H1 (cell line): ENCODE results near the gene SLC7A10. TPM values are rescaled to one million over a fixed set of nuclear protein-coding genes. Genes with fewer than 3 reads are reported as not detected.

Experiments used
- CTCF ChIA-PET: fragments of 300-600 bp; sonication (Branson Sonifier 250); formaldehyde crosslinking; loops from one replicate; lab custom pipeline; 2021; ENCODE audit not compliant: partially characterized antibody; lab: Charles Lee
- POLR2A ChIA-PET: fragments of 300-600 bp; sonication (Branson Sonifier 250); formaldehyde crosslinking; loops from one replicate; lab custom pipeline; 2021; ENCODE audit warnings: inconsistent platforms; ENCODE audit not compliant: partially characterized antibody; lab: Charles Lee
- DNase-seq, 2 experiments: peaks; one replicate each; pipeline versions ENCODE4 v3.0.0 to v3.0.0-alpha.2; 2010 to 2022; ENCODE audit warnings: low spot score in 2 of 2, low read depth in 1 of 2, mixed read lengths in 1 of 2
- FAIRE-seq: peaks from 2 replicates; lab custom pipeline; 2011; peaks lifted over from hg19 to GRCh38; lab: Jason Lieb, UNC
- H2AFZ ChIP-seq: 2 replicates; pipeline ENCODE4 v1.8.1; 2012; ENCODE audit warnings: low read length, inconsistent platforms
- H2AK5ac ChIP-seq: 2 replicates; pipeline ENCODE4 v1.6.1; 2013; ENCODE audit warnings: low read depth, low read length
- H2BK120ac ChIP-seq: replicated peaks from 2 replicates; pipeline ENCODE3; 2013; ENCODE audit warnings: low read depth, low read length, inconsistent platforms
- H2BK12ac ChIP-seq: 2 replicates; pipeline ENCODE4 v1.6.1; 2013; ENCODE audit warnings: low read depth, low read length
- H2BK15ac ChIP-seq: 2 replicates; pipeline ENCODE4 v1.6.1; 2013; ENCODE audit warnings: low read length
- H2BK20ac ChIP-seq: 2 replicates; pipeline ENCODE4 v1.6.1; 2013; ENCODE audit warnings: low read length
- H2BK5ac ChIP-seq: 2 replicates; pipeline ENCODE4 v1.6.1; 2013; ENCODE audit warnings: low read depth, low read length
- H3K14ac ChIP-seq: 2 replicates; pipeline ENCODE4 v1.6.1; 2013; ENCODE audit warnings: inconsistent platforms; ENCODE audit not compliant: insufficient read length
- H3K18ac ChIP-seq: 2 replicates; pipeline ENCODE4 v1.6.1; 2013; ENCODE audit warnings: low read length; ENCODE audit errors: extremely low read depth
- H3K23ac ChIP-seq: 2 replicates; pipeline ENCODE4 v1.6.1; 2013; ENCODE audit warnings: inconsistent platforms; ENCODE audit not compliant: insufficient read length
- H3K23me2 ChIP-seq: 2 replicates; pipeline ENCODE4 v1.6.1; 2013; ENCODE audit warnings: low read depth, low read length
- H3K27ac ChIP-seq: 2 replicates; pipeline ENCODE4 v1.6.1; 2011; ENCODE audit warnings: low read depth, low read length, inconsistent platforms
- H3K27me3 ChIP-seq, 4 experiments: replicated peaks in 1 of 4; 1 replicate in 1 of 4; 2 replicates in 3 of 4; pipeline versions ENCODE4 v1.6.1 to v1.8.1; 2011 to 2013; ENCODE audit warnings: low read length in 3 of 4, mild to moderate bottlenecking in 3 of 4, inconsistent platforms in 2 of 4, mixed read lengths in 2 of 4, moderate library complexity in 1 of 4; ENCODE audit not compliant: control insufficient read depth in 3 of 4, insufficient read depth in 3 of 4; ENCODE audit errors: extremely low read depth in 1 of 4
- H3K36me3 ChIP-seq, 4 experiments: 2 replicates each; pipeline versions ENCODE4 v1.6.1 to v1.8.1; 2011 to 2013; ENCODE audit warnings: mild to moderate bottlenecking in 4 of 4, low read length in 3 of 4, moderate library complexity in 2 of 4, control low read depth in 1 of 4, inconsistent platforms in 1 of 4; ENCODE audit not compliant: insufficient read depth in 4 of 4, control insufficient read depth in 2 of 4
- H3K4ac ChIP-seq: replicated peaks from 2 replicates; pipeline ENCODE3; 2013; ENCODE audit warnings: low read length, low read depth, mixed read lengths, inconsistent platforms; ENCODE audit not compliant: insufficient read length
- H3K4me1 ChIP-seq, 4 experiments: replicated peaks in 1 of 4; 1 replicate in 1 of 4; 2 replicates in 3 of 4; pipeline versions ENCODE4 v1.6.1 to v1.8.1; 2011 to 2013; ENCODE audit warnings: low read length in 3 of 4, inconsistent platforms in 2 of 4, mixed read lengths in 1 of 4; ENCODE audit not compliant: insufficient read depth in 4 of 4, control insufficient read depth in 3 of 4
- H3K4me2 ChIP-seq, 2 experiments: 2 replicates each; pipeline versions ENCODE4 v1.6.1 to v1.8.1; 2011 to 2013; ENCODE audit warnings: low read depth in 2 of 2, low read length in 2 of 2, control low read depth in 1 of 2, inconsistent platforms in 1 of 2, mild to moderate bottlenecking in 1 of 2; ENCODE audit not compliant: insufficient read depth in 1 of 2
- H3K4me3 ChIP-seq, 4 experiments: fragments of 200-600, 300-600 bp in 1 of 4; sonication (generic), shearing (Covaris generic), sonication (Bioruptor Twin) in 1 of 4; 2 replicates each; pipeline versions ENCODE4 v1.5.1 to v1.8.1; 2011 to 2016; ENCODE audit warnings: low read length in 4 of 4, low read depth in 3 of 4, control low read depth in 2 of 4, inconsistent platforms in 2 of 4, mild to moderate bottlenecking in 2 of 4, mixed read lengths in 1 of 4, moderate library complexity in 1 of 4; ENCODE audit not compliant: insufficient read depth in 2 of 4; ENCODE audit errors: extremely low read depth in 1 of 4
- H3K56ac ChIP-seq: replicated peaks from 2 replicates; pipeline ENCODE3; 2013; ENCODE audit warnings: low read depth, mild to moderate bottlenecking, mixed read lengths, low read length, inconsistent platforms; ENCODE audit not compliant: insufficient read length
- H3K79me1 ChIP-seq: 2 replicates; pipeline ENCODE4 v1.6.1; 2013; ENCODE audit warnings: low read depth, low read length, control low read depth
- H3K79me2 ChIP-seq, 2 experiments: 2 replicates each; pipeline versions ENCODE4 v1.6.1 to v1.8.1; 2012 to 2013; ENCODE audit warnings: low read length in 2 of 2, mild to moderate bottlenecking in 2 of 2, inconsistent platforms in 1 of 2; ENCODE audit not compliant: insufficient read depth in 2 of 2, control insufficient read depth in 1 of 2
- H3K9ac ChIP-seq, 4 experiments: replicated peaks in 1 of 4; 1 replicate in 1 of 4; 2 replicates in 3 of 4; pipeline versions ENCODE4 v1.6.1 to v1.8.1; 2011 to 2013; ENCODE audit warnings: low read depth in 3 of 4, low read length in 3 of 4, control low read depth in 2 of 4, mild to moderate bottlenecking in 2 of 4, moderate library complexity in 2 of 4, inconsistent platforms in 1 of 4; ENCODE audit errors: extremely low read depth in 1 of 4
- H3K9me3 ChIP-seq, 2 experiments: 2 replicates each; pipeline versions ENCODE4 v1.6.1 to v1.8.1; 2012 to 2013; ENCODE audit warnings: mild to moderate bottlenecking in 2 of 2, moderate library complexity in 2 of 2, control low read depth in 1 of 2, inconsistent platforms in 1 of 2, low read depth in 1 of 2, low read length in 1 of 2, mixed read lengths in 1 of 2; ENCODE audit not compliant: insufficient read depth in 2 of 2
- H4K20me1 ChIP-seq, 2 experiments: replicated peaks in 1 of 2; 2 replicates each; pipeline versions ENCODE3 to v1.8.1; 2011 to 2013; ENCODE audit warnings: inconsistent platforms in 2 of 2, low read length in 2 of 2, mild to moderate bottlenecking in 1 of 2; ENCODE audit not compliant: insufficient read depth in 2 of 2, control insufficient read depth in 1 of 2
- H4K5ac ChIP-seq: 2 replicates; pipeline ENCODE4 v1.6.1; 2013; ENCODE audit warnings: low read length, low read depth, mixed read lengths, inconsistent platforms; ENCODE audit not compliant: insufficient read length
- H4K8ac ChIP-seq: 2 replicates; pipeline ENCODE4 v1.8.0; 2013; ENCODE audit warnings: mild to moderate bottlenecking, moderate library complexity, low read length, inconsistent platforms; ENCODE audit not compliant: insufficient read depth; ENCODE audit errors: extremely low read depth
- H4K91ac ChIP-seq: replicated peaks from 2 replicates; pipeline ENCODE3; 2013; ENCODE audit warnings: low read length, mixed read lengths, inconsistent platforms; ENCODE audit not compliant: insufficient read length
- CEBPB ChIP-seq: IDR thresholded peaks from 2 replicates; pipeline ENCODE4 v1.6.1; 2012; ENCODE audit warnings: low read depth, low read length
- CTCF ChIP-seq, 3 experiments: IDR thresholded peaks; 1 replicate in 2 of 3; 2 replicates in 1 of 3; pipeline versions ENCODE4 v1.5.1 to v1.6.1; 2011; ENCODE audit warnings: low read length in 3 of 3, mild to moderate bottlenecking in 3 of 3, inconsistent platforms in 2 of 3, low read depth in 1 of 3, moderate library complexity in 1 of 3; ENCODE audit not compliant: insufficient read depth in 1 of 3; ENCODE audit errors: control extremely low read depth in 1 of 3
- HDAC2 ChIP-seq, 2 experiments: fragments of 300-600 bp in 1 of 2; sonication (generic) in 1 of 2; IDR thresholded peaks; 2 replicates each; pipeline ENCODE4 v1.6.1; 2011 to 2012; ENCODE audit warnings: low read depth in 2 of 2, low read length in 2 of 2, mild to moderate bottlenecking in 2 of 2, moderate library complexity in 2 of 2, borderline replicate concordance in 1 of 2, inconsistent platforms in 1 of 2
- KDM5A ChIP-seq: fragments of 200-600 bp; IDR thresholded peaks from 2 replicates; pipeline ENCODE4 v1.7.1; 2012; ENCODE audit warnings: mild to moderate bottlenecking, low read length, inconsistent platforms, mixed read lengths
- SAP30 ChIP-seq: fragments of 300-600 bp; sonication (generic); IDR thresholded peaks from 2 replicates; pipeline ENCODE4 v1.7.1; 2012; ENCODE audit warnings: low read length, moderate library complexity, mild to moderate bottlenecking, inconsistent platforms; ENCODE audit not compliant: insufficient read depth, insufficient replicate concordance
- SP4 ChIP-seq: IDR thresholded peaks from 2 replicates; pipeline ENCODE4 v1.6.1; 2012; ENCODE audit warnings: low read length, inconsistent platforms
- TAF1 ChIP-seq: IDR thresholded peaks from 2 replicates; pipeline ENCODE4 v1.6.1; 2011; ENCODE audit warnings: mild to moderate bottlenecking, low read depth, low read length
- TEAD4 ChIP-seq: IDR thresholded peaks from 2 replicates; pipeline ENCODE4 v1.6.1; 2012; ENCODE audit warnings: low read depth, low read length, inconsistent platforms, mixed read lengths
- WGBS, 2 experiments: shearing (Covaris generic) in 1 of 2; methylation state at CpG; one replicate each; pipeline versions ENCODE4 v1.1.6 to v1.1.7; 2013 to 2015; ENCODE audit warnings: low lambda C conversion rate in 2 of 2, mixed read lengths in 2 of 2, inconsistent platforms in 1 of 2, low coverage in 1 of 2, missing lambda C conversion rate in 1 of 2; ENCODE audit not compliant: insufficient replicate concordance in 2 of 2, insufficient coverage in 1 of 2, insufficient read length in 1 of 2; ENCODE audit errors: extremely low coverage in 1 of 2, missing lambda C conversion rate in 1 of 2; 5-methylcytosine and 5-hydroxymethylcytosine counted together
- polyA plus RNA-seq, 7 experiments: library from polyadenylated mRNA; depleted of rRNA in 3 of 7; stranded (reverse) in 5 of 7; unstranded in 2 of 7; fragments of >200 nt in 5 of 7; fragments of 200-250 nt in 2 of 7; gene quantifications; 1 replicate in 5 of 7; 2 replicates in 1 of 7; 4 replicates in 1 of 7; pipeline versions ENCODE4 v1.2.1 to v1.2.3, GENCODE V29; 2011 to 2013; ENCODE audit warnings: missing spikeins in 2 of 7, mixed read lengths in 2 of 7
- total RNA-seq: library from RNA; stranded (reverse); fragmentation: NEBNext Ultra II Directional; extraction: Animal tissue kit (Norgen Biotek cat#: 25700); gene quantifications from 2 replicates; pipeline ENCODE4 v1.2.1, GENCODE V29; 2021

The SLC7A10 gene
- total and polyA plus RNA-seq, 2 of the 8 experiments (the other 6 are each of a cell fraction or from before 2014, with no cell fraction given), result 3.7 to 7.1 TPM

GRCh38 chr19:33248954-33249613 lies 23.4 kb upstream of the SLC7A10 start:
- Histone ChIP-seq H3K23ac (no peak overlapping the region), H4K20me1 (peaks cover 0 to 12% of the 10 kb centered on the region in 2 experiments), H2AK5ac (no peak overlapping the region), H4K91ac (no peak overlapping the region), H3K9me3 (peaks cover 10% of the 10 kb centered on the region in 2 experiments; a peak in 3 of 4 replicates), H3K27me3 (no peaks in the 10 kb centered on the region; a peak in 1 of 7 replicates), H3K4me1 (peaks cover 0 to 4% (median under 1%) of the 10 kb centered on the region in 4 experiments; a peak in 5 of 7 replicates), H3K27ac (no peak overlapping the region), H2BK20ac (no peak overlapping the region), H3K14ac (no peak overlapping the region), H3K23me2 (peaks cover 13% of the 10 kb centered on the region; the same call in 1 of the 2 replicates), H4K8ac (peak overlapping the region; percentile 42; the same call in 1 of the 2 replicates), H3K36me3 (no peaks in the 10 kb centered on the region), H4K5ac (no peak overlapping the region), H2BK12ac (no peak overlapping the region), H2BK5ac (no peak overlapping the region), H3K9ac (no peak overlapping the region), H2AFZ (no peak overlapping the region), H3K4me2 (no peak overlapping the region), H3K79me1 (peaks cover 8% of the 10 kb centered on the region; the same call in 1 of the 2 replicates), H3K79me2 (no peaks in the 10 kb centered on the region), H2BK15ac (no peak overlapping the region), H3K56ac (no peak overlapping the region), H3K18ac (no peak overlapping the region), H3K4me3 (no peak overlapping the region), H3K4ac (no peak overlapping the region), H2BK120ac (no peak overlapping the region)
- WGBS, 2 experiments, result 89% methylated on average over 19 of the region's 28 CpGs; no CpG with 5 or more reads in 1 of the 2 experiments
- DNase-seq (no peak), FAIRE-seq (no peak)
- ChIA-PET CTCF (interaction anchor here (0.6 to 4.6 kb wide), 2 partner anchors 9 to 13 kb away, joined by 3 to 23 read pairs; no protein-coding TSS in a partner anchor), POLR2A (no interaction called here)
- TF ChIP-seq CTCF (IDR thresholded peaks at IDR 0.05; ENCODE audit: control extremely low read depth in 1 of 3, insufficient read depth in 1 of 3, low read depth in 1 of 3, low read length in 3 of 3) (peak in 1 of 3 experiments; percentile 6; a peak in 1 of 4 replicates), TEAD4 (no peak), TAF1 (no peak), KDM5A (no peak), SP4 (no peak), HDAC2 (IDR thresholded peaks at IDR 0.05; ENCODE audit: borderline replicate concordance in 1 of 2, low read depth in 2 of 2, low read length in 2 of 2) (no peak), CEBPB (peak; percentile 37; the same call in 1 of the 2 replicates), SAP30 (no peak)
